Thyroid gland (tissue), 4 donors: ENCODE measurements around the gene REM1. TPM values are rescaled to one million over a fixed set of nuclear protein-coding genes. Genes with fewer than 3 reads are reported as not detected.

ENCODE experiments used
- DNase-seq, 2 donors: peaks; one replicate each; pipeline ENCODE4 v3.0.0-alpha.2; 2019
- H3K27ac ChIP-seq, 3 donors: fragments of 200-600 bp; sonication (generic); 1 replicate in 2 of 3; 2 replicates in 1 of 3; pipeline ENCODE4 v1.5.1; 2016 to 2019; ENCODE audit warnings: mild to moderate bottlenecking in 1 of 3, moderate library complexity in 1 of 3
- H3K27me3 ChIP-seq: fragments of 200-600 bp; sonication (generic); one replicate; pipeline ENCODE4 v1.5.1; 2019
- H3K36me3 ChIP-seq, 2 donors: fragments of 200-600 bp; sonication (generic); one replicate each; pipeline ENCODE4 v1.5.1; 2016 to 2019
- H3K4me1 ChIP-seq, 2 donors: fragments of 200-600 bp; sonication (generic); one replicate each; pipeline ENCODE4 v1.5.1; 2017 to 2019
- H3K4me3 ChIP-seq, 3 donors: fragments of 200-600 bp; sonication (generic); replicated peaks in 1 of 3; 1 replicate in 2 of 3; 2 replicates in 1 of 3; pipeline ENCODE4 v1.5.1; 2016; ENCODE audit warnings: mild to moderate bottlenecking in 1 of 3
- H3K9me3 ChIP-seq: fragments of 200-600 bp; sonication (generic); one replicate; pipeline ENCODE4 v1.5.1; 2017
- POLR2A ChIP-seq, 2 donors: fragments of 450-650 bp; IDR thresholded peaks; one replicate each; pipeline ENCODE4 v1.6.1; 2017; ENCODE audit warnings: antibody characterized with exemption in 2 of 2, mild to moderate bottlenecking in 2 of 2, moderate library complexity in 1 of 2
- WGBS, 2 donors: methylation state at CpG; one replicate each; pipeline ENCODE4 v1.1.5; 2017; 5-methylcytosine and 5-hydroxymethylcytosine counted together
- intact Hi-C: fragments of 100-400 bp; cut with DNase I; formaldehyde crosslinking; loops from one replicate; pipeline ENCODE4 v1.15.1; 2023
- total RNA-seq, 4 donors: library from RNA; depleted of rRNA; stranded (reverse); fragments of >200 nt; gene quantifications; one replicate each; pipeline ENCODE4 v1.2.3, GENCODE V29; 2016
- TF ChIP-seq, protein P1 (sequence below), 6 experiments: fragments of 200-600 bp in 3 of 6; fragments of 450-650 bp in 3 of 6; sonication (generic) in 3 of 6; IDR thresholded peaks; one replicate each; pipeline ENCODE4 v1.5.1; 2016 to 2019; ENCODE audit warnings: antibody characterized with exemption in 6 of 6, mild to moderate bottlenecking in 2 of 6, inconsistent platforms in 1 of 6, moderate library complexity in 1 of 6

Gene REM1
- total RNA-seq, 4 donors from 2014 or later: 0.54 to 3.4 (median 0.98) TPM

DNA sequence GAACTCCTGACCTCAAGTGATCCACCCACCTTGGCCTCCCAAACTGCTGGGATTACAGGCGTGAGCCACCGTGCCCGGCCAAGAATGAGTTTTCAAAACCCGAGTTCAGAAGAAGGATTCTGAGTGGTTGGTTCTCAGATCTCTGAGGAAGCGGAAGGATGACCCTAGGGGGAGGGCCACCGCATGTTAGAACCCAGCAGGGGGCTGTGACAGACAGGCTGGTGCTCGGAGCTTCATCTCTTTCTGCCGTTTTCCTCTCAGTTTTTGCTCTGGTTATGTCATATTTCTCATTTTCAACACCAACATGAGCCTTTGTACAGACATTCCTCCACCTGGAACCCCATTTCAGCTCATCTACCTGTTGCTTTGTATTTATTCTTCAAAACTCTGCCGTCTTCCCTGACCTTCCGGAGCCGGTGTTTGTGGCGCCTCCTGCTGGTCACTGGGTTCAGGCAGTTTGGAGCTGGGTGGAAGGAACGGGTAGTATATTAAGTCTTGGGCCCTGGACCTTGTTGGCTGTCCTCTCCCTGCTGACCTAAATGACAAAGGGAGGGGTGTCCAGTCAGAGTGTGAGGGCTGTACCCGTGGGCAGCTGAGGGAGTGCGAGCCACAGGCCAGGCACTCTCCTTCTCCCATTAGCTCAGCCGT, 35.0 kb upstream of the REM1 start, which contains the start of gene DEFB123:
Gene DEFB123 (plus strand): TSS at position 621 of the 648 bp plus-strand sequence. CDS start 67 bp downstream, outside the sequence.
- Histone ChIP-seq H3K9me3 (no peaks in the 10 kb centered on the region), H3K27ac (no peak within 1 kb of the TSS), H3K27me3 (no peaks in the 10 kb centered on the region), H3K4me3 (no peak within 1 kb of the TSS), H3K4me1 (no peaks in the 10 kb centered on the region), H3K36me3 (no peaks in the 10 kb centered on the region)
- WGBS, 2 donors: 73 to 83% methylated on average over 16 of the region's 16 CpGs
- intact Hi-C loops: no loop called here
- TF ChIP-seq, protein P1, sequence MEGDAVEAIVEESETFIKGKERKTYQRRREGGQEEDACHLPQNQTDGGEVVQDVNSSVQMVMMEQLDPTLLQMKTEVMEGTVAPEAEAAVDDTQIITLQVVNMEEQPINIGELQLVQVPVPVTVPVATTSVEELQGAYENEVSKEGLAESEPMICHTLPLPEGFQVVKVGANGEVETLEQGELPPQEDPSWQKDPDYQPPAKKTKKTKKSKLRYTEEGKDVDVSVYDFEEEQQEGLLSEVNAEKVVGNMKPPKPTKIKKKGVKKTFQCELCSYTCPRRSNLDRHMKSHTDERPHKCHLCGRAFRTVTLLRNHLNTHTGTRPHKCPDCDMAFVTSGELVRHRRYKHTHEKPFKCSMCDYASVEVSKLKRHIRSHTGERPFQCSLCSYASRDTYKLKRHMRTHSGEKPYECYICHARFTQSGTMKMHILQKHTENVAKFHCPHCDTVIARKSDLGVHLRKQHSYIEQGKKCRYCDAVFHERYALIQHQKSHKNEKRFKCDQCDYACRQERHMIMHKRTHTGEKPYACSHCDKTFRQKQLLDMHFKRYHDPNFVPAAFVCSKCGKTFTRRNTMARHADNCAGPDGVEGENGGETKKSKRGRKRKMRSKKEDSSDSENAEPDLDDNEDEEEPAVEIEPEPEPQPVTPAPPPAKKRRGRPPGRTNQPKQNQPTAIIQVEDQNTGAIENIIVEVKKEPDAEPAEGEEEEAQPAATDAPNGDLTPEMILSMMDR (IDR thresholded peaks at IDR 0.05): no peak
- no peak for TF ChIP-seq POLR2A (IDR thresholded peaks at IDR 0.05)
- no peak for DNase-seq

GRCh38 chr20:31446084-31446819, 28.8 kb upstream of the REM1 start:
- no peak for DNase-seq
- no peak overlapping the region for H3K4me3 ChIP-seq
- intact Hi-C loops: no loop called here
- TF ChIP-seq, protein P1 (IDR thresholded peaks at IDR 0.05): no peak
- TF ChIP-seq POLR2A (IDR thresholded peaks at IDR 0.05): no peak
- no peaks in the 10 kb centered on the region for H3K27me3 ChIP-seq
- H3K36me3 ChIP-seq: no peaks in the 10 kb centered on the region
- H3K27ac ChIP-seq: no peak overlapping the region
- 75 to 77% methylated on average over 12 of the region's 12 CpGs for WGBS, 2 donors
- no peaks in the 10 kb centered on the region for H3K9me3 ChIP-seq
- H3K4me1 ChIP-seq: no peaks in the 10 kb centered on the region

DNA sequence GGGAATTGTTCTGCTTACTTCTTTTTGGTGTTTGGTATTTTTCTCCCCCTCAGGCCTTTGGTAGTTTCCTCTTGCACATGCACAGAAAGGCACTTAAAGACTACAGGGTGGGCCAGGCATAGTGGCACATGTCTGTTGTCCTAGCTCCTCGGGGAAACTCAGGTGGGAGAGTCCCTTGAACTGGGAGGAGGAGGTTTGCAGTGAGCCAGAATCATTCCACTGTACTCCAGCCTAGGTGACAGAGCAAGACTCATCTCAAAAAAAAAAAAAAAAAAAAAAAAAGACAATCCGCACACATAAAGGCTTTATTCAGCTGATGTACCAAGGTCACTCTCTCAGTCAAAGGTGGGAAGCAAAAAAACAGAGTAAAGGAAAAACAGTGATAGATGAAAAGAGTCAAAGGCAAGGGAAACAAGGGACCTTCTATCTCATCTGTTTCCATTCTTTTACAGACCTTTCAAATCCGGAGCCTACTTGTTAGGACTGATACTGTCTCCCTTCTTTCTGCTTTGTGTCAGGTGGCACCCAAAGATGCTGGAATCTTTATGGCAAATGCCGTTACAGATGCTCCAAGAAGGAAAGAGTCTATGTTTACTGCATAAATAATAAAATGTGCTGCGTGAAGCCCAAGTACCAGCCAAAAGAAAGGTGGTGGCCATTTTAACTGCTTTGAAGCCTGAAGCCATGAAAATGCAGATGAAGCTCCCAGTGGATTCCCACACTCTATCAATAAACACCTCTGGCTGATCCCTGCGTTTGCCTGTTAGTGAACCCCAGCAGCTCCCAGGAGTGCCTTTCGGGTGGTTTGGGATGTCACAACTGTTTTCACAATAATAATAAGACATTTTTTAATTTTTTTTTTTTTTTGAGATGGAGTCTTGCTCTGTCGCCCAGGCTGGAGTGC, 25.3 kb upstream of the REM1 start:
- no peaks in the 10 kb centered on the region for H3K36me3 ChIP-seq
- H3K4me3 ChIP-seq: no peak overlapping the region
- DNase-seq: no peak
- intact Hi-C loops: no loop called here
- TF ChIP-seq, protein P1 (IDR thresholded peaks at IDR 0.05): no peak
- no peak for TF ChIP-seq POLR2A (IDR thresholded peaks at IDR 0.05)
- WGBS, 2 donors: 72 to 74% methylated on average over 8 of the region's 8 CpGs
- no peaks in the 10 kb centered on the region for H3K4me1 ChIP-seq
- no peaks in the 10 kb centered on the region for H3K9me3 ChIP-seq
- H3K27ac ChIP-seq: no peak overlapping the region
- H3K27me3 ChIP-seq: no peaks in the 10 kb centered on the region

DNA sequence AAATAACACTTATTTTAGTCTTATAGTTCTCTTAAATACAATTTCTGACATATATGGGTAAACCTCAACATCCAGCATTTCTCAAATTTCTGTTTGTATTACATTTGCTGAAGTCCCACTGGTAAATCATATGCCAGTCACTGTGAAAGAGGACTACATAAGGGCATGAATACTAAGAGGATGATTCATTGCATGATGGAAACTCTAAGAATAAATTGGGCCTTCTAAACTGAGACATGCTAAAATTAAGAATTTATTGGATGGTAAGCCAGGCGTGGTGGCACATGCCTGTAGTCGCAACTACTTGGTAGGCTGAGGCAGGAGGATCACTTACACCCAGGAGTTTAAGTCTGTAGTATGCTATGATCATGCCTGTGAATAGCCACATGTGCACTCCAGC, 22.5 kb upstream of the REM1 start:
- H3K27ac ChIP-seq: no peak overlapping the region

More for the DNA sequence above, 22.5 kb upstream of the REM1 start:
- no peak for TF ChIP-seq POLR2A (IDR thresholded peaks at IDR 0.05)
- TF ChIP-seq, protein P1 (IDR thresholded peaks at IDR 0.05): no peak
- Histone ChIP-seq H3K36me3 (no peaks in the 10 kb centered on the region), H3K9me3 (no peaks in the 10 kb centered on the region), H3K27me3 (no peaks in the 10 kb centered on the region), H3K4me3 (no peak overlapping the region), H3K4me1 (no peaks in the 10 kb centered on the region)
- no peak for DNase-seq
- intact Hi-C loops: no loop called here
- WGBS, 2 donors: 73 to 76% methylated on average over 2 of the region's 2 CpGs
